A549 (cell line): ENCODE measurements around the gene KIF26A. TPM values are rescaled to one million over a fixed set of nuclear protein-coding genes. Genes with fewer than 3 reads are reported as not detected.

ENCODE experiments used
- ATAC-seq, 2 experiments: fragments of 200-7000 bp in 1 of 2; fragments of >200 bp in 1 of 2; cut with Nextera tagmentation in 1 of 2; cut with Tn5 transposase in 1 of 2; 3 replicates each; pipeline versions ENCODE4 v1.8.0 to v1.9.1; 2018 to 2020; ENCODE audit warnings: mild to moderate bottlenecking in 1 of 2, moderate library complexity in 1 of 2
- CTCF ChIA-PET: fragments of 300-600 bp; sonication (Branson Sonifier 250); formaldehyde crosslinking; extraction: SDS; loops from one replicate; lab custom pipeline; 2021; ENCODE audit warnings: antibody characterized with exemption, inconsistent platforms; lab: Yijun Ruan, JAX
- POLR2A ChIA-PET: fragments of 350-600 bp; formaldehyde crosslinking; extraction: SDS; loops from one replicate; lab custom pipeline; 2021; ENCODE audit warnings: antibody characterized with exemption, inconsistent platforms; lab: Yijun Ruan, JAX
- DNase-seq, 2 experiments: peaks; one replicate each; pipeline versions ENCODE4 v3.0.0 to v3.0.0-alpha.2; 2011 to 2016; ENCODE audit warnings: low read depth in 1 of 2, low spot score in 1 of 2
- FAIRE-seq: peaks from 2 replicates; lab custom pipeline; 2011; peaks lifted over from hg19 to GRCh38; lab: Jason Lieb, UNC
- H3K27ac ChIP-seq, 2 experiments: fragments of >200 bp; sonication (Bioruptor Twin); formaldehyde crosslinking; 3 replicates each; pipeline ENCODE4 v1.5.1; 2016 to 2017
- H3K4me1 ChIP-seq: fragments of >200 bp; sonication (Bioruptor Twin); formaldehyde crosslinking; 3 replicates; pipeline ENCODE4 v1.6.1; 2016
- H3K4me2 ChIP-seq: fragments of >200 bp; sonication (Bioruptor Twin); formaldehyde crosslinking; 3 replicates; pipeline ENCODE4 v1.6.1; 2016
- H3K4me3 ChIP-seq: fragments of >200 bp; sonication (Bioruptor Twin); formaldehyde crosslinking; 3 replicates; pipeline ENCODE4 v1.5.1; 2016
- H3K9me3 ChIP-seq: fragments of >200 bp; sonication (Bioruptor Twin); formaldehyde crosslinking; 3 replicates; pipeline ENCODE4 v1.6.1; 2016
- ATOH8 ChIP-seq: fragments of 250-450 bp; sonication (Bioruptor Pico); IDR thresholded peaks from 2 replicates; pipeline ENCODE4 v1.5.0; 2020; ENCODE audit warnings: low read depth, mild to moderate bottlenecking, moderate library complexity
- CBX8 ChIP-seq: fragments of 200-600 bp; sonication (generic); IDR thresholded peaks from 2 replicates; pipeline ENCODE4 v1.6.1; 2016
- EHMT2 ChIP-seq: fragments of 200-600 bp; sonication (generic); IDR thresholded peaks from 2 replicates; pipeline ENCODE4 v1.6.1; 2016; ENCODE audit warnings: antibody characterized with exemption, low read depth, mild to moderate bottlenecking, moderate library complexity
- EP300 ChIP-seq, 2 experiments: fragments of >200 bp; sonication (Bioruptor Twin); formaldehyde crosslinking; IDR thresholded peaks; 2 replicates in 1 of 2; 3 replicates in 1 of 2; pipeline ENCODE4 v1.6.1; 2016 to 2017
- FOSB ChIP-seq: fragments of 250-450 bp; sonication (Bioruptor Pico); IDR thresholded peaks from 2 replicates; pipeline ENCODE4 v1.5.0; 2020; ENCODE audit warnings: mild to moderate bottlenecking, moderate library complexity
- FOSL2 ChIP-seq, 2 experiments: fragments of 450-650 bp in 1 of 2; fragments of >200 bp in 1 of 2; sonication (Bioruptor Twin) in 1 of 2; formaldehyde crosslinking; IDR thresholded peaks; 2 replicates each; pipeline versions ENCODE4 v1.5.0 to v1.6.1; 2016 to 2020; ENCODE audit warnings: mild to moderate bottlenecking in 1 of 2, moderate library complexity in 1 of 2
- HOXA7 ChIP-seq: fragments of 250-450 bp; sonication (Bioruptor Pico); IDR thresholded peaks from 2 replicates; pipeline ENCODE4 v1.5.0; 2020; ENCODE audit warnings: mild to moderate bottlenecking, moderate library complexity
- HOXB5 ChIP-seq: fragments of 250-450 bp; sonication (Bioruptor Pico); IDR thresholded peaks from 2 replicates; pipeline ENCODE4 v1.5.0; 2020; ENCODE audit warnings: mild to moderate bottlenecking, moderate library complexity
- JUN ChIP-seq, 2 experiments: fragments of >200 bp; sonication (Bioruptor Twin); formaldehyde crosslinking; IDR thresholded peaks; 2 replicates in 1 of 2; 3 replicates in 1 of 2; pipeline ENCODE4 v1.6.1; 2016 to 2017
- JUNB ChIP-seq: fragments of >200 bp; sonication (Bioruptor Twin); formaldehyde crosslinking; IDR thresholded peaks from 2 replicates; pipeline ENCODE4 v1.6.1; 2016
- MAX ChIP-seq: IDR thresholded peaks from 2 replicates; pipeline ENCODE4 v1.6.1; 2012
- MAZ ChIP-seq: fragments of 150-350 bp; IDR thresholded peaks from 2 replicates; pipeline ENCODE4 v1.6.1; 2014; ENCODE audit warnings: antibody characterized with exemption, low read depth, low read length, borderline replicate concordance
- NFE2L2 ChIP-seq: fragments of 150-350 bp; conservative IDR thresholded peaks from 2 replicates; pipeline ENCODE4 v1.6.1; 2014; ENCODE audit warnings: low read length
- NPAS2 ChIP-seq: fragments of 250-450 bp; sonication (Bioruptor Pico); IDR thresholded peaks from 2 replicates; pipeline ENCODE4 v1.8.0; 2022; ENCODE audit warnings: mild to moderate bottlenecking, moderate library complexity, borderline replicate concordance
- POLR2A ChIP-seq: IDR thresholded peaks from 2 replicates; pipeline ENCODE4 v1.6.1; 2012; ENCODE audit warnings: mild to moderate bottlenecking, low read length
- RFX5 ChIP-seq: fragments of 450-650 bp; IDR thresholded peaks from 2 replicates; pipeline ENCODE4 v1.7.1; 2014; ENCODE audit warnings: antibody characterized with exemption, mild to moderate bottlenecking, moderate library complexity
- RNF2 ChIP-seq: fragments of 200-600 bp; sonication (generic); IDR thresholded peaks from 2 replicates; pipeline ENCODE4 v1.6.1; 2016; ENCODE audit warnings: low read depth, mild to moderate bottlenecking, antibody characterized with exemption, moderate library complexity, borderline replicate concordance
- TFCP2L1 ChIP-seq: fragments of 250-450 bp; sonication (Bioruptor Pico); IDR thresholded peaks from 2 replicates; pipeline ENCODE4 v1.5.0; 2021; ENCODE audit warnings: mild to moderate bottlenecking
- TP53 ChIP-seq: fragments of 250-450 bp; sonication (Bioruptor Pico); IDR thresholded peaks from 2 replicates; pipeline ENCODE4 v1.5.0; 2021; ENCODE audit warnings: mild to moderate bottlenecking, moderate library complexity
- ZC3H11A ChIP-seq: fragments of 450-650 bp; IDR thresholded peaks from 2 replicates; pipeline ENCODE4 v1.6.1; 2014; ENCODE audit warnings: antibody characterized with exemption, mild to moderate bottlenecking
- ZSCAN20 ChIP-seq: fragments of 250-450 bp; sonication (Bioruptor Pico); IDR thresholded peaks from 2 replicates; pipeline ENCODE4 v1.8.0; 2022; ENCODE audit warnings: mild to moderate bottlenecking, moderate library complexity
- WGBS: methylation state at CpG from one replicate; pipeline ENCODE4 v1.1.6; 2017; ENCODE audit errors: missing lambda C conversion rate; 5-methylcytosine and 5-hydroxymethylcytosine counted together
- polyA minus RNA-seq: library from RNA; depleted of rRNA, polyadenylated mRNA; stranded (reverse); fragments of >200 nt; gene quantifications from 2 replicates; pipeline ENCODE4 v1.2.3, GENCODE V29; 2011; rRNA and poly(A)+ RNA removed
- polyA plus RNA-seq, 4 experiments: library from polyadenylated mRNA; depleted of rRNA in 3 of 4; stranded (reverse); fragments of >200 nt; fragmentation: RNase III in 1 of 4; extraction: RNeasy Plus Mini Kit Qiagen cat#74134 plus additional on column Dnase treatment in 1 of 4; gene quantifications; 2 replicates in 3 of 4; 3 replicates in 1 of 4; pipeline ENCODE4 v1.2.3, GENCODE V29; 2011 to 2017
- TF ChIP-seq, protein P1 (sequence below): IDR thresholded peaks from 2 replicates; pipeline ENCODE4 v1.6.1; 2012
- TF ChIP-seq, protein P2 (sequence below): fragments of >200 bp; sonication (Bioruptor Twin); formaldehyde crosslinking; IDR thresholded peaks from 3 replicates; pipeline ENCODE4 v1.5.1; 2016
- TF ChIP-seq, protein P3 (sequence below): fragments of >200 bp; sonication (Bioruptor Twin); formaldehyde crosslinking; IDR thresholded peaks from 2 replicates; pipeline ENCODE4 v1.6.1; 2016
- TF ChIP-seq, protein P4 (sequence below): IDR thresholded peaks from 2 replicates; pipeline ENCODE4 v1.6.1; 2012; ENCODE audit warnings: low read depth, borderline replicate concordance

The KIF26A gene
- 0.20 and 0.28 TPM in 2 replicates for polyA plus RNA-seq (2011; rRNA removed)
- polyA plus RNA-seq (2012; cell fraction: cytosol; rRNA removed) = 1.1 and 1.9 TPM in 2 replicates
- 2.4 and 3.7 TPM in 2 replicates for polyA plus RNA-seq (2012; cell fraction: nucleus; rRNA removed)
- 1.9 to 2.3 TPM (median 2.1 TPM) in 3 replicates for polyA plus RNA-seq (2017; fragmentation: RNase III; extraction: RNeasy Plus Mini Kit Qiagen cat#74134 plus additional on column Dnase treatment)
- 0.33 and 0.39 TPM in 2 replicates for polyA minus RNA-seq

GRCh38 chr14:104138098-104138717 lies at the start of gene KIF26A:
TSS of gene KIF26A (plus strand) at chr14:104138587. CDS start at chr14:104138723, 136 bp downstream.
- ATAC-seq (peak; percentile 31 to 75), FAIRE-seq (no peak)

DNA sequence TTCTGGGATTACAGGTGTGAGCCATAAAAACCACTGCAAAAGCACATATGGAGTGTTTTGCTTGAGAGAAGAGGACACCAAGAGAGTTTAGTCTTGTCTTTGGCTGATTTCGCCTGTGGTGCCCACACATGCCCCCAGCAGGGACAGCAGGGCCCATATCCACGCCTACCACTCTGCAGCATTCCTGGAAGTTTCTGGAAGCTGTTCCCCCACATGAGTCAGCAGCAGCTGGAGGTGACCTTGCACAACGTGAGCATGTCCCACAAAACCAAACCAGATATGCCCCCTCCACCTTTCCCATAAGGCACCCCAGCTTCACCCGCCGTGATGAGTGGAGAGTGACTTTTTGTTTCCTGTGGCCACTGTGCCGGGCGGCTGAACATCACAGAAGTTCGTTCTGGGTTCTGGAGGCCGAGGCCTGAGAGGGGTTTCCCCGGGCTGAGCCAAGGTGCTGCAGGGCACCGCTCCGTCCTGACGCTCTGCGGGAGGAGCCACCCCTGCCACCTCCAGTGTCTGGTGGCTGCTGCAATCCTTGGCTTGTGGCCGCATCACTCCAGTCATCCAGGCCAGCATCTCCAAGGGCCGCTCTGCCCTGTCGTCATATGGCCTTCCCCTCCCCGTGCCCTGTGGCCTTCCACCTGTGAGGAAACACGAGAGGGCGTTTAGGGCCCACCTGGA lies 48.2 kb upstream of the KIF26A start:
- Histone ChIP-seq H3K4me1 (peaks cover 5% of the 10 kb centered on the region; the same call in 2 of the 3 replicates), H3K4me2 (no peak overlapping the region), H3K27ac (no peak overlapping the region), H3K9me3 (no peaks in the 10 kb centered on the region), H3K4me3 (no peak overlapping the region)
- ChIA-PET POLR2A (no interaction called here), CTCF (interaction anchor here (4.7 kb wide), 1 partner anchor 13 kb away, joined by 41 read pairs; no protein-coding TSS in a partner anchor)
- TF ChIP-seq FOSL2 (IDR thresholded peaks at IDR 0.05) (no peak), FOSL2 (CRISPR knock-in tag; IDR thresholded peaks at IDR 0.05) (no peak), TP53 (CRISPR knock-in tag) (no peak), POLR2A (no peak), MAZ (no peak), EP300 (IDR thresholded peaks at IDR 0.05) (no peak), JUNB (no peak)
- TF ChIP-seq, protein P1, sequence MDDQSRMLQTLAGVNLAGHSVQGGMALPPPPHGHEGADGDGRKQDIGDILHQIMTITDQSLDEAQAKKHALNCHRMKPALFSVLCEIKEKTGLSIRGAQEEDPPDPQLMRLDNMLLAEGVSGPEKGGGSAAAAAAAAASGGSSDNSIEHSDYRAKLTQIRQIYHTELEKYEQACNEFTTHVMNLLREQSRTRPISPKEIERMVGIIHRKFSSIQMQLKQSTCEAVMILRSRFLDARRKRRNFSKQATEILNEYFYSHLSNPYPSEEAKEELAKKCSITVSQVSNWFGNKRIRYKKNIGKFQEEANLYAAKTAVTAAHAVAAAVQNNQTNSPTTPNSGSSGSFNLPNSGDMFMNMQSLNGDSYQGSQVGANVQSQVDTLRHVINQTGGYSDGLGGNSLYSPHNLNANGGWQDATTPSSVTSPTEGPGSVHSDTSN = no peak
- TF ChIP-seq, protein P2, sequence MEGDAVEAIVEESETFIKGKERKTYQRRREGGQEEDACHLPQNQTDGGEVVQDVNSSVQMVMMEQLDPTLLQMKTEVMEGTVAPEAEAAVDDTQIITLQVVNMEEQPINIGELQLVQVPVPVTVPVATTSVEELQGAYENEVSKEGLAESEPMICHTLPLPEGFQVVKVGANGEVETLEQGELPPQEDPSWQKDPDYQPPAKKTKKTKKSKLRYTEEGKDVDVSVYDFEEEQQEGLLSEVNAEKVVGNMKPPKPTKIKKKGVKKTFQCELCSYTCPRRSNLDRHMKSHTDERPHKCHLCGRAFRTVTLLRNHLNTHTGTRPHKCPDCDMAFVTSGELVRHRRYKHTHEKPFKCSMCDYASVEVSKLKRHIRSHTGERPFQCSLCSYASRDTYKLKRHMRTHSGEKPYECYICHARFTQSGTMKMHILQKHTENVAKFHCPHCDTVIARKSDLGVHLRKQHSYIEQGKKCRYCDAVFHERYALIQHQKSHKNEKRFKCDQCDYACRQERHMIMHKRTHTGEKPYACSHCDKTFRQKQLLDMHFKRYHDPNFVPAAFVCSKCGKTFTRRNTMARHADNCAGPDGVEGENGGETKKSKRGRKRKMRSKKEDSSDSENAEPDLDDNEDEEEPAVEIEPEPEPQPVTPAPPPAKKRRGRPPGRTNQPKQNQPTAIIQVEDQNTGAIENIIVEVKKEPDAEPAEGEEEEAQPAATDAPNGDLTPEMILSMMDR = no peak
- ATAC-seq (no peak), DNase-seq (no peak), FAIRE-seq (no peak)
- 76% methylated on average over 20 of the region's 20 CpGs for WGBS

More at GRCh38 chr14:104138098-104138717, at the start of gene KIF26A:
- Histone ChIP-seq H3K27ac (peak within 1 kb of the TSS; percentile 54 to 87), H3K4me2 (peak within 1 kb of the TSS; percentile 98), H3K9me3 (no peaks in the 10 kb centered on the region), H3K4me1 (peaks cover 26% of the 10 kb centered on the region), H3K4me3 (peak within 1 kb of the TSS; percentile 55)
- peak; percentile 74 to 80 for DNase-seq
- ChIA-PET CTCF (interaction anchor here (0.6 to 1.9 kb wide), 37 partner anchors 8 to 502 kb away, joined by 3 to 32 read pairs (median 3); no protein-coding TSS in a partner anchor), POLR2A (no interaction called here)
- WGBS = 4% methylated on average over 12 of the region's 77 CpGs
- TF ChIP-seq HOXA7 (CRISPR knock-in tag) (no peak), POLR2A (0 out of 2 replicates have a peak, but pooled peaks have one; percentile 11), HOXB5 (CRISPR knock-in tag) (no peak; the same call in 1 of the 2 replicates), FOSB (CRISPR knock-in tag) (no peak), TFCP2L1 (CRISPR knock-in tag) (no peak), CBX8 (no peak), EHMT2 (no peak), TP53 (CRISPR knock-in tag) (no peak), EP300 (IDR thresholded peaks at IDR 0.05) (no peak), NFE2L2 (no peak), NPAS2 (no peak), JUN (IDR thresholded peaks at IDR 0.05) (no peak), JUNB (no peak), ZSCAN20 (CRISPR knock-in tag) (no peak), RNF2 (peak; percentile 68; the same call in 1 of the 2 replicates), ATOH8 (CRISPR knock-in tag) (no peak), ZC3H11A (no peak), MAX (peak; percentile 80; the same call in 1 of the 2 replicates), RFX5 (no peak)
- TF ChIP-seq, protein P3, sequence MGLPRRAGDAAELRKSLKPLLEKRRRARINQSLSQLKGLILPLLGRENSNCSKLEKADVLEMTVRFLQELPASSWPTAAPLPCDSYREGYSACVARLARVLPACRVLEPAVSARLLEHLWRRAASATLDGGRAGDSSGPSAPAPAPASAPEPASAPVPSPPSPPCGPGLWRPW = no peak
- TF ChIP-seq, protein P4, sequence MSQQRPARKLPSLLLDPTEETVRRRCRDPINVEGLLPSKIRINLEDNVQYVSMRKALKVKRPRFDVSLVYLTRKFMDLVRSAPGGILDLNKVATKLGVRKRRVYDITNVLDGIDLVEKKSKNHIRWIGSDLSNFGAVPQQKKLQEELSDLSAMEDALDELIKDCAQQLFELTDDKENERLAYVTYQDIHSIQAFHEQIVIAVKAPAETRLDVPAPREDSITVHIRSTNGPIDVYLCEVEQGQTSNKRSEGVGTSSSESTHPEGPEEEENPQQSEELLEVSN = peak; percentile 94
